Motor neuron (in vitro differentiated cells): Measurements from ENCODE around the gene CDK5. TPM values are rescaled to one million over a fixed set of nuclear protein-coding genes. Genes with fewer than 3 reads are reported as not detected.

ENCODE experiments used
- ATAC-seq, 8 experiments: fragments of 200-7000 bp; cut with Tn5 transposase; replicated peaks in 6 of 8; 2 replicates each; pipeline ENCODE4 v1.8.0; 2021; ENCODE audit warnings: mild to moderate bottlenecking in 8 of 8, moderate library complexity in 8 of 8
- H3K27ac ChIP-seq, 2 donors: fragments of 250-450 bp; sonication (Bioruptor Pico); 2 replicates each; pipeline ENCODE4 v1.9.0; 2021; ENCODE audit warnings: antibody characterized with exemption in 2 of 2, mild to moderate bottlenecking in 2 of 2, moderate library complexity in 1 of 2
- H3K4me1 ChIP-seq, 2 donors: fragments of 250-450 bp; sonication (Bioruptor Pico); replicated peaks in 1 of 2; 2 replicates each; pipeline ENCODE4 v1.6.1; 2021; ENCODE audit warnings: antibody characterized with exemption in 2 of 2, mild to moderate bottlenecking in 2 of 2, moderate library complexity in 1 of 2
- H3K4me3 ChIP-seq, 5 donors: fragments of 250-450 bp; sonication (Bioruptor Pico); 2 replicates each; pipeline ENCODE4 v1.9.0; 2021; ENCODE audit warnings: antibody characterized with exemption in 5 of 5, mild to moderate bottlenecking in 5 of 5, moderate library complexity in 4 of 5
- WGBS, 10 experiments: fragments of 450-650 bp; shearing (Covaris generic); methylation state at CpG; one replicate each; pipeline ENCODE4 v1.0.0; 2022; 5-methylcytosine and 5-hydroxymethylcytosine counted together
- in situ Hi-C, 9 experiments: fragments of 400-800 bp; cut with MboI; loops; one replicate each; pipeline ENCODE4 v1.15.0; 2021; ENCODE audit warnings: low sequenced_read_pairs in 9 of 9, low pct_unique_long_range_greater_than_20kb in 2 of 9; ENCODE audit not compliant: unreplicated experiment in 9 of 9
- total RNA-seq, 8 experiments: library from RNA; unstranded; fragments of 300-600 nt; gene quantifications; 2 replicates each; pipeline versions ENCODE4 v1.2.3 to v1.2.4, GENCODE V29; 2022

CDK5 gene
- total RNA-seq, 8 experiments from 2014 or later: 18.7 to 28.6 (median 22.3) TPM

GRCh38 chr7:151063212-151063561, 5.5 kb upstream of the CDK5 start:
- in situ Hi-C loops: no loop called here
- peaks cover 29 to 32% of the 10 kb centered on the region in 2 donors for H3K4me1 ChIP-seq
- peak in 3 of 8 experiments; percentile 6 to 38 (median 29) for ATAC-seq
- no CpG with 5 or more reads among the region's 11 CpGs for WGBS, 10 experiments
- H3K27ac ChIP-seq: peak overlapping the region in 1 of 2 donors; percentile 32
- H3K4me3 ChIP-seq: peak overlapping the region in 3 of 5 donors; percentile 23 to 37 (median 36)

GRCh38 chr7:151062399-151063211, 4.9 kb upstream of the CDK5 start:
- no CpG with 5 or more reads among the region's 43 CpGs for WGBS, 10 experiments
- Histone ChIP-seq H3K4me3 (peak overlapping the region; percentile 17 to 37 (median 23)), H3K4me1 (peaks cover 29 to 32% of the 10 kb centered on the region in 2 donors), H3K27ac (peak overlapping the region in 1 of 2 donors; percentile 32)
- in situ Hi-C loops: no loop called here
- ATAC-seq: peak; percentile 8 to 38 (median 20)

GRCh38 chr7:151062111-151062398, 4.4 kb upstream of the CDK5 start:
- Histone ChIP-seq H3K27ac (no peak overlapping the region), H3K4me1 (peaks cover 31 to 34% of the 10 kb centered on the region in 2 donors), H3K4me3 (peak overlapping the region in 4 of 5 donors; percentile 2 to 37 (median 28))
- no peak for ATAC-seq
- in situ Hi-C loops: no loop called here
- 0% methylated on average over 1 of the region's 11 CpGs; no CpG with 5 or more reads in 9 of the 10 experiments for WGBS, 10 experiments

- peak overlapping the region in 3 of 5 donors; percentile 2 to 68 (median 54) for H3K4me3 ChIP-seq
- in situ Hi-C loops: no loop called here
- H3K27ac ChIP-seq: no peak overlapping the region
- no peak for ATAC-seq
- peaks cover 36 to 37% of the 10 kb centered on the region in 2 donors for H3K4me1 ChIP-seq
- 26 to 72% (median 43%) methylated on average over 3 to 17 of the region's 33 CpGs; no CpG with 5 or more reads in 1 of the 10 experiments for WGBS, 10 experiments
Observed at GRCh38 chr7:151061213-151062110, 3.8 kb upstream of the CDK5 start.

- H3K4me1 ChIP-seq: peaks cover 36 to 37% of the 10 kb centered on the region in 2 donors
- peak overlapping the region; percentile 47 to 68 (median 54) for H3K4me3 ChIP-seq
- ATAC-seq: no peak
- in situ Hi-C loops: no loop called here
- WGBS, 10 experiments: 0 to 30% (median 20%) methylated on average over 1 to 4 of the region's 21 CpGs; no CpG with 5 or more reads in 7 of the 10 experiments
- no peak overlapping the region for H3K27ac ChIP-seq
Observed at GRCh38 chr7:151060416-151061212, 2.9 kb upstream of the CDK5 start.

- Histone ChIP-seq H3K27ac (no peak overlapping the region), H3K4me1 (peaks cover 36 to 37% of the 10 kb centered on the region in 2 donors), H3K4me3 (peak overlapping the region; percentile 47 to 68 (median 54))
- 0 to 40% (median 0%) methylated on average over 1 to 2 of the region's 17 CpGs; no CpG with 5 or more reads in 7 of the 10 experiments for WGBS, 10 experiments
- in situ Hi-C loops: no loop called here
- ATAC-seq: no peak
Observed at GRCh38 chr7:151060113-151060415, 2.4 kb upstream of the CDK5 start.

- peak within 1 kb of the TSS; percentile 52 to 68 (median 56) for H3K4me3 ChIP-seq
- peak in 5 of 8 experiments; percentile 2 to 15 (median 5) for ATAC-seq
- in situ Hi-C loops: no loop called here
- peak within 1 kb of the TSS; percentile 89 to 93 for H3K27ac ChIP-seq
- no CpG with 5 or more reads among the region's 75 CpGs for WGBS, 10 experiments
- H3K4me1 ChIP-seq: peaks cover 36 to 37% of the 10 kb centered on the region in 2 donors
Observed at GRCh38 chr7:151059367-151060112, 1.8 kb upstream of the CDK5 start, which contains the start of gene SLC4A2. SLC4A2 (plus strand) TSS chr7:151059589; CDS start chr7:151061988, 2,399 bp downstream.

- in situ Hi-C loops: no loop called here
Observed at GRCh38 chr7:151058781-151059366, 1.2 kb upstream of the CDK5 start.

GRCh38 chr7:151057989-151058780, 488 bp upstream of the CDK5 start:
- ATAC-seq: peak; percentile 79 to 91 (median 87)
- Histone ChIP-seq H3K4me1 (peaks cover 35 to 36% of the 10 kb centered on the region in 2 donors), H3K27ac (peak overlapping the region; percentile 89 to 93), H3K4me3 (peak overlapping the region; percentile 52 to 68 (median 56))
- WGBS, 10 experiments: 0 to 20% (median 0%) methylated on average over 1 to 19 of the region's 46 CpGs; no CpG with 5 or more reads in 3 of the 10 experiments
- in situ Hi-C loops: no loop called here

More at GRCh38 chr7:151058781-151059366, 1.2 kb upstream of the CDK5 start:
- no peak for ATAC-seq
- peak overlapping the region; percentile 52 to 68 (median 56) for H3K4me3 ChIP-seq
- peaks cover 36 to 37% of the 10 kb centered on the region in 2 donors for H3K4me1 ChIP-seq
- 0 to 80% (median 10%) methylated on average over 1 to 11 of the region's 18 CpGs; no CpG with 5 or more reads in 2 of the 10 experiments for WGBS, 10 experiments
- H3K27ac ChIP-seq: peak overlapping the region; percentile 89 to 93

GRCh38 chr7:151056666-151057505, 811 bp downstream of the CDK5 start:
- Histone ChIP-seq H3K27ac (peak overlapping the region in 1 of 2 donors; percentile 3), H3K4me3 (peak overlapping the region; percentile 52 to 68 (median 56)), H3K4me1 (peaks cover 29 to 31% of the 10 kb centered on the region in 2 donors)
- ATAC-seq: no peak
- in situ Hi-C loops: no loop called here
- 0 to 65% (median 29%) methylated on average over 2 to 15 of the region's 29 CpGs; no CpG with 5 or more reads in 5 of the 10 experiments for WGBS, 10 experiments
